ENCODE measurements around the gene ALDH4A1.

The ALDH4A1 gene

DNA sequence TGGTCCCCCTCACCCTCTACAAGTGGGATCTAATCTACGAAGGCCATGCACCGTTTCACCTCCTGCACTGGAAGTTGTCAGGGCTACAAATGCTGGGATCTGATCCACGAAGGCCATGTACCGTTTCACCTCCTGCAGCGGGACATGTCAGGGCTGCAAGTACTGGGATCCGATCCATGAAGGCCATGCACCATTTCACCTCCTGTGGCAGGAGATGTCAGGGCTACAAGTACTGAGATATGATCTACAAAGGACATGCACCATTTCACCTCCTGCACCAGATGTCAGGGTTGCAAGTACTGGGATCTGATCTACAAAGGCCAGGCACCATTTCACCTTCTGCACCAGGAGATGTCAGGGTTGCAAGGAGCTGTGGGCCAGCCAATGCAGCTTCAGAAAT is 7.0 kb downstream of the ALDH4A1 start:
- TF ChIP-seq CEBPB (IDR thresholded peaks at IDR 0.05) (no peak), ZBTB7A (IDR thresholded peaks at IDR 0.05; ENCODE audit: low read depth) (no peak), EP300 (IDR thresholded peaks at IDR 0.05; ENCODE audit: borderline replicate concordance) (no peak), TAF1 (IDR thresholded peaks at IDR 0.05; ENCODE audit: low read depth) (no peak), NFIC (IDR thresholded peaks at IDR 0.05) (no peak), TCF12 (IDR thresholded peaks at IDR 0.05; ENCODE audit: low read depth) (no peak), RAD21 (IDR thresholded peaks at IDR 0.05; ENCODE audit: low read depth) (no peak), FOXM1 (IDR thresholded peaks at IDR 0.05; ENCODE audit: borderline replicate concordance, low read depth) (no peak)
- TF ChIP-seq, protein P1, sequence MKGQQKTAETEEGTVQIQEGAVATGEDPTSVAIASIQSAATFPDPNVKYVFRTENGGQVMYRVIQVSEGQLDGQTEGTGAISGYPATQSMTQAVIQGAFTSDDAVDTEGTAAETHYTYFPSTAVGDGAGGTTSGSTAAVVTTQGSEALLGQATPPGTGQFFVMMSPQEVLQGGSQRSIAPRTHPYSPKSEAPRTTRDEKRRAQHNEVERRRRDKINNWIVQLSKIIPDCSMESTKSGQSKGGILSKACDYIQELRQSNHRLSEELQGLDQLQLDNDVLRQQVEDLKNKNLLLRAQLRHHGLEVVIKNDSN (IDR thresholded peaks at IDR 0.05) = no peak
- TF ChIP-seq, protein P2, sequence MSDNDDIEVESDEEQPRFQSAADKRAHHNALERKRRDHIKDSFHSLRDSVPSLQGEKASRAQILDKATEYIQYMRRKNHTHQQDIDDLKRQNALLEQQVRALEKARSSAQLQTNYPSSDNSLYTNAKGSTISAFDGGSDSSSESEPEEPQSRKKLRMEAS (IDR thresholded peaks at IDR 0.05) = no peak
- TF ChIP-seq, protein P3, sequence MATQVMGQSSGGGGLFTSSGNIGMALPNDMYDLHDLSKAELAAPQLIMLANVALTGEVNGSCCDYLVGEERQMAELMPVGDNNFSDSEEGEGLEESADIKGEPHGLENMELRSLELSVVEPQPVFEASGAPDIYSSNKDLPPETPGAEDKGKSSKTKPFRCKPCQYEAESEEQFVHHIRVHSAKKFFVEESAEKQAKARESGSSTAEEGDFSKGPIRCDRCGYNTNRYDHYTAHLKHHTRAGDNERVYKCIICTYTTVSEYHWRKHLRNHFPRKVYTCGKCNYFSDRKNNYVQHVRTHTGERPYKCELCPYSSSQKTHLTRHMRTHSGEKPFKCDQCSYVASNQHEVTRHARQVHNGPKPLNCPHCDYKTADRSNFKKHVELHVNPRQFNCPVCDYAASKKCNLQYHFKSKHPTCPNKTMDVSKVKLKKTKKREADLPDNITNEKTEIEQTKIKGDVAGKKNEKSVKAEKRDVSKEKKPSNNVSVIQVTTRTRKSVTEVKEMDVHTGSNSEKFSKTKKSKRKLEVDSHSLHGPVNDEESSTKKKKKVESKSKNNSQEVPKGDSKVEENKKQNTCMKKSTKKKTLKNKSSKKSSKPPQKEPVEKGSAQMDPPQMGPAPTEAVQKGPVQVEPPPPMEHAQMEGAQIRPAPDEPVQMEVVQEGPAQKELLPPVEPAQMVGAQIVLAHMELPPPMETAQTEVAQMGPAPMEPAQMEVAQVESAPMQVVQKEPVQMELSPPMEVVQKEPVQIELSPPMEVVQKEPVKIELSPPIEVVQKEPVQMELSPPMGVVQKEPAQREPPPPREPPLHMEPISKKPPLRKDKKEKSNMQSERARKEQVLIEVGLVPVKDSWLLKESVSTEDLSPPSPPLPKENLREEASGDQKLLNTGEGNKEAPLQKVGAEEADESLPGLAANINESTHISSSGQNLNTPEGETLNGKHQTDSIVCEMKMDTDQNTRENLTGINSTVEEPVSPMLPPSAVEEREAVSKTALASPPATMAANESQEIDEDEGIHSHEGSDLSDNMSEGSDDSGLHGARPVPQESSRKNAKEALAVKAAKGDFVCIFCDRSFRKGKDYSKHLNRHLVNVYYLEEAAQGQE (IDR thresholded peaks at IDR 0.05; ENCODE audit: low read depth) = no peak

DNA sequence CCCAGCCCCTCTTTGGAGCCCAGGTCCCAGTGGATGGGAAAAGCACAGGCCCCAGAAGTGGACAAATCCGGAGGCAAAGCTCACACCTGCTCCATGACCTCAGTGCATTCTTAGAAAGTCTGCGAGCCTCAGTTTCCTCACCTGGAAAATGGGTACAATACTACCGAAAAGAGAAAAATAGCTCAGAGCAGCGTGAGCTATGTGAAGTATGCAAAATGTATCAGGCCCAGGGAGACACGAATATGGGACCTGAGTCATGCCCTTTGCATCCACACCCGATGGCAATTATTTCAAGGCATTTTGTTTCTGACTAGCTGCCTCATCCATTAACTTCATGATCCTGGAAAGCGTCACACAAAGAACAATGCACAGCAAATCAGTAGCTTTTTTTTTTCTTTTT is 9.2 kb downstream of the ALDH4A1 start:
- no peak for TF ChIP-seq TCF12 (IDR thresholded peaks at IDR 0.05; ENCODE audit: low read depth)
- TF ChIP-seq EGR1 (IDR thresholded peaks at IDR 0.05) = no peak
- TF ChIP-seq, protein P3 (IDR thresholded peaks at IDR 0.05; ENCODE audit: low read depth) = no peak
- no peak for TF ChIP-seq YY1 (IDR thresholded peaks at IDR 0.05; ENCODE audit: low read depth)
- no peak for TF ChIP-seq TAF1 (IDR thresholded peaks at IDR 0.05; ENCODE audit: low read depth)
- TF ChIP-seq CREB1 (IDR thresholded peaks at IDR 0.05; ENCODE audit: low read depth) = no peak
- no peak for TF ChIP-seq CEBPB (IDR thresholded peaks at IDR 0.05)
- TF ChIP-seq, protein P2 (IDR thresholded peaks at IDR 0.05) = no peak
- no peak for TF ChIP-seq FOXM1 (IDR thresholded peaks at IDR 0.05; ENCODE audit: borderline replicate concordance, low read depth)
- TF ChIP-seq, protein P1 (IDR thresholded peaks at IDR 0.05) = no peak
- no peak for TF ChIP-seq RAD21 (IDR thresholded peaks at IDR 0.05; ENCODE audit: low read depth)
- no peak for TF ChIP-seq TEAD4 (IDR thresholded peaks at IDR 0.05)
- TF ChIP-seq ZBTB7A (IDR thresholded peaks at IDR 0.05; ENCODE audit: low read depth) = no peak
- TF ChIP-seq EP300 (IDR thresholded peaks at IDR 0.05; ENCODE audit: borderline replicate concordance) = no peak
- no peak for TF ChIP-seq NFIC (IDR thresholded peaks at IDR 0.05)

DNA sequence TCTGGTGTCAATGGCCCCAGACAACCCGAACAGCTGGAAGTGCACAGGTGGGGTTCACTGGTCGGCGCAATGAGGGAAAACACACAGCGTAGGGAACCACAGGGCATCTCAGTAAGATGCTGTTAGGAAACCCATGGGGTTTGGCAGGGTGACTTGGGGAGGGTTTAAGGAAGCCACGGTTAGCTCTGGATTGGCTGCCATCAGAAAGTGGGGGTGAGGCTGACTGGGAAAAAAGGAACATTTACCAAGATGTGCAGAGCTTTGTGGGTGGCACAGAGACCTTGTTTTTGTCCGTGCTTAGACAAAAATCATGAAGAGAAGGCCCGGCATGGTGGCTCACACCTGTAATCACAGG is 11.0 kb downstream of the ALDH4A1 start:
- TF ChIP-seq EGR1 (IDR thresholded peaks at IDR 0.05) = no peak
- TF ChIP-seq, protein P1 (IDR thresholded peaks at IDR 0.05) = no peak
- TF ChIP-seq, protein P2 (IDR thresholded peaks at IDR 0.05) = no peak
- TF ChIP-seq, protein P3 (IDR thresholded peaks at IDR 0.05; ENCODE audit: low read depth) = no peak
- no peak for TF ChIP-seq CREB1 (IDR thresholded peaks at IDR 0.05; ENCODE audit: low read depth)
- TF ChIP-seq TCF12 (IDR thresholded peaks at IDR 0.05; ENCODE audit: low read depth) = no peak
- TF ChIP-seq RAD21 (IDR thresholded peaks at IDR 0.05; ENCODE audit: low read depth) = no peak

DNA sequence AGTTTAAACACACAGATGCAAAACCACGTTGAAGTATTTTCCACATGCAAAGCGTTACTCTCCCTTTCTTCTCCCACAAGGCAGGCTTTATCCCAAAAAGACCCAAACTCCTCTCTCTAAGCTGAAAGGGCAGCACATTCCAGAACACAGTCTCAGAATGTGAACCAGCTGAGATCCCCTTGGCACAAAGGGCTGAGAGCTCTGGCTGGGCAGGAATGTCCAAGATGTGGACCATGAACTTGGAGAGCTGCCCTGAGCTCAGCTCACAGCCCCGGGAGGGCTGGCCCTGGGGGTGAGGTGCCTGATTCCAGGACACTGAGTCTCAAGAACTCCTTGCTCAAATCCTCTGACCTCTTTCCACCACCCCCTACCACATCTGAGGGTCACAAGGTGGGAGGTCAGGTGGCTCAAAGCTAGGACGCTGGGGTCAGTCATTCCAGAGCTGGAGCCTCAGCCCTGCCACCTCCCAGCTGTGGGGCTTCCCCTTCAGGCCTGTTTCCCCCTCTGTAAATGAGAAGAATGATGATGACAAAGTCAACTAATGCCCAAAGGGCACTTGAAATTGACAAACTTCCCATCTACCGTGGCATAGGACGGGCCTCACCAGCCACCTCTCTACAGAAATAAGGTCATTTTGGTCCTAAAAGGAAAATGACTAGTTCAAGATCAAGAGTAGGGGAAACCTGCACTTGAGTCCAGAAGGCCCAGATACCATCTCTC is 11.5 kb downstream of the ALDH4A1 start:
- TF ChIP-seq RAD21 (IDR thresholded peaks at IDR 0.05; ENCODE audit: low read depth) = no peak
- no peak for TF ChIP-seq YY1 (IDR thresholded peaks at IDR 0.05; ENCODE audit: low read depth)
- TF ChIP-seq NFIC (IDR thresholded peaks at IDR 0.05) = no peak
- no peak for TF ChIP-seq EP300 (IDR thresholded peaks at IDR 0.05; ENCODE audit: borderline replicate concordance)
- TF ChIP-seq, protein P2 (IDR thresholded peaks at IDR 0.05) = no peak
- no peak for TF ChIP-seq TCF12 (IDR thresholded peaks at IDR 0.05; ENCODE audit: low read depth)
- TF ChIP-seq ZBTB7A (IDR thresholded peaks at IDR 0.05; ENCODE audit: low read depth) = no peak
- no peak for TF ChIP-seq EGR1 (IDR thresholded peaks at IDR 0.05)
- no peak for TF ChIP-seq CREB1 (IDR thresholded peaks at IDR 0.05; ENCODE audit: low read depth)
- TF ChIP-seq TAF1 (IDR thresholded peaks at IDR 0.05; ENCODE audit: low read depth) = no peak
- TF ChIP-seq, protein P3 (IDR thresholded peaks at IDR 0.05; ENCODE audit: low read depth) = no peak
- TF ChIP-seq, protein P1 (IDR thresholded peaks at IDR 0.05) = no peak
- no peak for TF ChIP-seq CEBPB (IDR thresholded peaks at IDR 0.05)
- no peak for TF ChIP-seq TEAD4 (IDR thresholded peaks at IDR 0.05)
